Stomach (tissue), 4 donors: ENCODE results near the gene SPATA31C1.

ENCODE experiments used
- CTCF ChIP-seq, 7 experiments: fragments of 450-650 bp in 4 of 7; fragments of 200-600 bp in 3 of 7; sonication (generic) in 3 of 7; IDR thresholded peaks; one replicate each; pipeline ENCODE4 v1.5.1; 2016 to 2019; ENCODE audit warnings: antibody characterized with exemption in 7 of 7, control low read depth in 2 of 7, mild to moderate bottlenecking in 1 of 7
- POLR2A ChIP-seq, 4 donors: fragments of 450-650 bp; IDR thresholded peaks; one replicate each; pipeline ENCODE4 v1.6.1; 2016; ENCODE audit warnings: antibody characterized with exemption in 4 of 4, control low read depth in 2 of 4, mild to moderate bottlenecking in 1 of 4, moderate library complexity in 1 of 4

- TF ChIP-seq POLR2A (IDR thresholded peaks at IDR 0.05) (no peak), CTCF (IDR thresholded peaks at IDR 0.05) (no peak)
Observed at GRCh38 chr9:87878989-87879511, 38.7 kb upstream of the SPATA31C1 start.
